Activated T-cell treated with anti-CD3 and anti-CD28 coated beads, Interleukin-2, amount 50 U/mL, for 72 hours (primary cell): ENCODE measurements around the gene STIM2. TPM values are rescaled to one million over a fixed set of nuclear protein-coding genes. Genes with fewer than 3 reads are reported as not detected.
A peak's percentile ranks its signal among the peaks of the same experiment; 100 is the strongest.

Source experiments
- ATAC-seq, 2 donors: fragments of 150-1000 bp; cut with Tn5 transposase; replicated peaks in 1 of 2; 2 replicates each; pipeline ENCODE4 v1.10.0; 2021; ENCODE audit warnings: moderate library complexity in 2 of 2, mild to moderate bottlenecking in 1 of 2
- DNase-seq, 2 donors: peaks; one replicate each; pipeline ENCODE4 v3.0.0; 2021 to 2022; ENCODE audit warnings: mixed read lengths in 1 of 2
- H3K27ac Mint-ChIP-seq: one replicate; pipeline ENCODE4 v1.8.0; 2022; ENCODE audit warnings: mild to moderate bottlenecking, moderate library complexity, mixed read lengths
- H3K27me3 Mint-ChIP-seq: one replicate; pipeline ENCODE4 v1.8.0; 2022; ENCODE audit warnings: low read depth, mixed read lengths
- H3K36me3 Mint-ChIP-seq, 2 donors: one replicate each; pipeline ENCODE4 v1.8.0; 2022; ENCODE audit warnings: mixed read lengths in 2 of 2, mild to moderate bottlenecking in 1 of 2; ENCODE audit not compliant: insufficient read depth in 2 of 2
- H3K4me1 Mint-ChIP-seq: one replicate; pipeline ENCODE4 v1.8.0; 2022; ENCODE audit warnings: low read depth, mixed read lengths
- H3K4me3 Mint-ChIP-seq, 2 donors: one replicate each; pipeline ENCODE4 v1.8.0; 2022; ENCODE audit warnings: mild to moderate bottlenecking in 2 of 2, mixed read lengths in 2 of 2, moderate library complexity in 2 of 2
- H3K9me3 Mint-ChIP-seq, 2 donors: one replicate each; pipeline ENCODE4 v1.8.0; 2022; ENCODE audit warnings: mixed read lengths in 2 of 2
- total RNA-seq, 2 donors: library from RNA; stranded (reverse); gene quantifications; one replicate each; pipeline ENCODE4 v1.2.3, GENCODE V29; 2022

STIM2 gene
- total RNA-seq, 2 donors from 2014 or later: 39.6 to 47.0 TPM

GRCh38 chr4:26899991-26900390, 39.4 kb downstream of the STIM2 start:
- Mint-ChIP-seq H3K4me3 (peak overlapping the region in 1 of 2 donors; percentile 65), H3K36me3 (peaks cover 0 to 1% of the 10 kb centered on the region in 2 donors), H3K27me3 (no peaks in the 10 kb centered on the region), H3K9me3 (no peaks in the 10 kb centered on the region), H3K4me1 (peaks cover 69% of the 10 kb centered on the region), H3K27ac (peak overlapping the region; percentile 88)
- DNase-seq (no peak), ATAC-seq (no peak)

- no peaks in the 10 kb centered on the region for H3K9me3 Mint-ChIP-seq
- no peaks in the 10 kb centered on the region for H3K36me3 Mint-ChIP-seq
- peak overlapping the region; percentile 7 for H3K27ac Mint-ChIP-seq
- peaks cover 70% of the 10 kb centered on the region for H3K4me1 Mint-ChIP-seq
- no peak overlapping the region for H3K4me3 Mint-ChIP-seq
- no peak for ATAC-seq
- H3K27me3 Mint-ChIP-seq: no peaks in the 10 kb centered on the region
- no peak for DNase-seq
Measured at GRCh38 chr4:26900765-26901164, 40.1 kb downstream of the STIM2 start.

- Mint-ChIP-seq H3K36me3 (no peaks in the 10 kb centered on the region), H3K27me3 (no peaks in the 10 kb centered on the region), H3K4me3 (peak overlapping the region in 1 of 2 donors; percentile 5), H3K27ac (peak overlapping the region; percentile 51), H3K9me3 (no peaks in the 10 kb centered on the region), H3K4me1 (peaks cover 72% of the 10 kb centered on the region)
- ATAC-seq (peak; percentile 61 to 76), DNase-seq (no peak)
Measured at GRCh38 chr4:26905172-26905571, 44.5 kb downstream of the STIM2 start.

- H3K9me3 Mint-ChIP-seq: no peaks in the 10 kb centered on the region
- ATAC-seq: peak in 1 of 2 donors; percentile 54
- no peaks in the 10 kb centered on the region for H3K36me3 Mint-ChIP-seq
- H3K27ac Mint-ChIP-seq: peak overlapping the region; percentile 76
- H3K4me3 Mint-ChIP-seq: peak overlapping the region; percentile 4 to 64
- peaks cover 74% of the 10 kb centered on the region for H3K4me1 Mint-ChIP-seq
- H3K27me3 Mint-ChIP-seq: no peaks in the 10 kb centered on the region
- no peak for DNase-seq
Measured at GRCh38 chr4:26907731-26908599, 47.3 kb downstream of the STIM2 start.

GRCh38 chr4:26909369-26909768, 48.7 kb downstream of the STIM2 start:
- no peak overlapping the region for H3K4me3 Mint-ChIP-seq
- H3K27me3 Mint-ChIP-seq: no peaks in the 10 kb centered on the region
- no peak for DNase-seq
- no peak for ATAC-seq
- peak overlapping the region; percentile 27 for H3K27ac Mint-ChIP-seq
- no peaks in the 10 kb centered on the region for H3K36me3 Mint-ChIP-seq
- H3K4me1 Mint-ChIP-seq: peaks cover 71% of the 10 kb centered on the region
- no peaks in the 10 kb centered on the region for H3K9me3 Mint-ChIP-seq

GRCh38 chr4:26911254-26911653, 50.6 kb downstream of the STIM2 start:
- ATAC-seq: no peak
- no peak for DNase-seq
- peaks cover 73% of the 10 kb centered on the region for H3K4me1 Mint-ChIP-seq
- no peaks in the 10 kb centered on the region for H3K27me3 Mint-ChIP-seq
- no peaks in the 10 kb centered on the region for H3K36me3 Mint-ChIP-seq
- H3K27ac Mint-ChIP-seq: no peak overlapping the region
- no peak overlapping the region for H3K4me3 Mint-ChIP-seq
- no peaks in the 10 kb centered on the region for H3K9me3 Mint-ChIP-seq

- H3K27me3 Mint-ChIP-seq: no peaks in the 10 kb centered on the region
- no peak for DNase-seq
- no peak for ATAC-seq
- H3K36me3 Mint-ChIP-seq: no peaks in the 10 kb centered on the region
- H3K27ac Mint-ChIP-seq: no peak overlapping the region
- H3K9me3 Mint-ChIP-seq: no peaks in the 10 kb centered on the region
- H3K4me1 Mint-ChIP-seq: peaks cover 74% of the 10 kb centered on the region
- H3K4me3 Mint-ChIP-seq: no peak overlapping the region
Measured at GRCh38 chr4:26912069-26912468, 51.4 kb downstream of the STIM2 start.

- DNase-seq: no peak
- Mint-ChIP-seq H3K9me3 (no peaks in the 10 kb centered on the region), H3K27me3 (no peaks in the 10 kb centered on the region), H3K27ac (no peak overlapping the region), H3K4me1 (peaks cover 76% of the 10 kb centered on the region), H3K4me3 (no peak overlapping the region), H3K36me3 (no peaks in the 10 kb centered on the region)
- ATAC-seq: no peak
Measured at GRCh38 chr4:26912810-26913209, 52.2 kb downstream of the STIM2 start.

GRCh38 chr4:26916195-26916594, 55.6 kb downstream of the STIM2 start:
- DNase-seq: no peak
- Mint-ChIP-seq H3K4me3 (no peak overlapping the region), H3K27ac (peak overlapping the region; percentile 42), H3K27me3 (no peaks in the 10 kb centered on the region), H3K36me3 (peaks cover 9 to 20% of the 10 kb centered on the region in 2 donors), H3K9me3 (no peaks in the 10 kb centered on the region), H3K4me1 (peaks cover 53% of the 10 kb centered on the region)
- peak in 1 of 2 donors; percentile 52 for ATAC-seq

- Mint-ChIP-seq H3K27ac (peak overlapping the region; percentile 5), H3K27me3 (no peaks in the 10 kb centered on the region), H3K9me3 (no peaks in the 10 kb centered on the region), H3K4me3 (no peak overlapping the region), H3K4me1 (peaks cover 23% of the 10 kb centered on the region), H3K36me3 (peaks cover 0 to 2% of the 10 kb centered on the region in 2 donors)
- DNase-seq (no peak), ATAC-seq (peak in 1 of 2 donors; percentile 32)
Measured at GRCh38 chr4:26930964-26931363, 70.3 kb downstream of the STIM2 start.

- ATAC-seq (no peak), DNase-seq (no peak)
- Mint-ChIP-seq H3K4me1 (peaks cover 28% of the 10 kb centered on the region), H3K4me3 (no peak overlapping the region), H3K36me3 (peaks cover 0 to 2% of the 10 kb centered on the region in 2 donors), H3K27me3 (no peaks in the 10 kb centered on the region), H3K9me3 (no peaks in the 10 kb centered on the region), H3K27ac (no peak overlapping the region)
Measured at GRCh38 chr4:26931451-26931850, 70.8 kb downstream of the STIM2 start.

- H3K4me1 Mint-ChIP-seq: peaks cover 33% of the 10 kb centered on the region
- no peaks in the 10 kb centered on the region for H3K27me3 Mint-ChIP-seq
- DNase-seq (no peak), ATAC-seq (no peak)
- H3K4me3 Mint-ChIP-seq: no peak overlapping the region
- no peaks in the 10 kb centered on the region for H3K9me3 Mint-ChIP-seq
- H3K27ac Mint-ChIP-seq: no peak overlapping the region
- H3K36me3 Mint-ChIP-seq: peaks cover 0 to 2% of the 10 kb centered on the region in 2 donors
Measured at GRCh38 chr4:26931966-26932365, 71.3 kb downstream of the STIM2 start.

GRCh38 chr4:26935397-26935796, 74.8 kb downstream of the STIM2 start:
- Mint-ChIP-seq H3K4me1 (peaks cover 31% of the 10 kb centered on the region), H3K27me3 (no peaks in the 10 kb centered on the region), H3K36me3 (peaks cover 0 to 2% of the 10 kb centered on the region in 2 donors), H3K27ac (no peak overlapping the region), H3K9me3 (no peaks in the 10 kb centered on the region), H3K4me3 (no peak overlapping the region)
- ATAC-seq (no peak), DNase-seq (no peak)
